H1 (cell line): ENCODE measurements around the gene TIGD6. TPM values are rescaled to one million over a fixed set of nuclear protein-coding genes. Genes with fewer than 3 reads are reported as not detected.

Experiments
- CTCF ChIA-PET: fragments of 300-600 bp; sonication (Branson Sonifier 250); formaldehyde crosslinking; loops from one replicate; lab custom pipeline; 2021; ENCODE audit not compliant: partially characterized antibody; lab: Charles Lee
- POLR2A ChIA-PET: fragments of 300-600 bp; sonication (Branson Sonifier 250); formaldehyde crosslinking; loops from one replicate; lab custom pipeline; 2021; ENCODE audit warnings: inconsistent platforms; ENCODE audit not compliant: partially characterized antibody; lab: Charles Lee
- DNase-seq, 2 experiments: peaks; one replicate each; pipeline versions ENCODE4 v3.0.0 to v3.0.0-alpha.2; 2010 to 2022; ENCODE audit warnings: low spot score in 2 of 2, low read depth in 1 of 2, mixed read lengths in 1 of 2
- FAIRE-seq: peaks from 2 replicates; lab custom pipeline; 2011; peaks lifted over from hg19 to GRCh38; lab: Jason Lieb, UNC
- H2AFZ ChIP-seq: 2 replicates; pipeline ENCODE4 v1.8.1; 2012; ENCODE audit warnings: low read length, inconsistent platforms
- H2AK5ac ChIP-seq: 2 replicates; pipeline ENCODE4 v1.6.1; 2013; ENCODE audit warnings: low read depth, low read length
- H2BK120ac ChIP-seq: replicated peaks from 2 replicates; pipeline ENCODE3; 2013; ENCODE audit warnings: low read depth, low read length, inconsistent platforms
- H2BK12ac ChIP-seq: 2 replicates; pipeline ENCODE4 v1.6.1; 2013; ENCODE audit warnings: low read depth, low read length
- H2BK15ac ChIP-seq: 2 replicates; pipeline ENCODE4 v1.6.1; 2013; ENCODE audit warnings: low read length
- H2BK20ac ChIP-seq: 2 replicates; pipeline ENCODE4 v1.6.1; 2013; ENCODE audit warnings: low read length
- H2BK5ac ChIP-seq: 2 replicates; pipeline ENCODE4 v1.6.1; 2013; ENCODE audit warnings: low read depth, low read length
- H3K14ac ChIP-seq: 2 replicates; pipeline ENCODE4 v1.6.1; 2013; ENCODE audit warnings: inconsistent platforms; ENCODE audit not compliant: insufficient read length
- H3K18ac ChIP-seq: 2 replicates; pipeline ENCODE4 v1.6.1; 2013; ENCODE audit warnings: low read length; ENCODE audit errors: extremely low read depth
- H3K23ac ChIP-seq: 2 replicates; pipeline ENCODE4 v1.6.1; 2013; ENCODE audit warnings: inconsistent platforms; ENCODE audit not compliant: insufficient read length
- H3K23me2 ChIP-seq: 2 replicates; pipeline ENCODE4 v1.6.1; 2013; ENCODE audit warnings: low read depth, low read length
- H3K27ac ChIP-seq: 2 replicates; pipeline ENCODE4 v1.6.1; 2011; ENCODE audit warnings: low read depth, low read length, inconsistent platforms
- H3K27me3 ChIP-seq, 4 experiments: replicated peaks in 1 of 4; 1 replicate in 1 of 4; 2 replicates in 3 of 4; pipeline versions ENCODE4 v1.6.1 to v1.8.1; 2011 to 2013; ENCODE audit warnings: low read length in 3 of 4, mild to moderate bottlenecking in 3 of 4, inconsistent platforms in 2 of 4, mixed read lengths in 2 of 4, moderate library complexity in 1 of 4; ENCODE audit not compliant: control insufficient read depth in 3 of 4, insufficient read depth in 3 of 4; ENCODE audit errors: extremely low read depth in 1 of 4
- H3K36me3 ChIP-seq, 4 experiments: 2 replicates each; pipeline versions ENCODE4 v1.6.1 to v1.8.1; 2011 to 2013; ENCODE audit warnings: mild to moderate bottlenecking in 4 of 4, low read length in 3 of 4, moderate library complexity in 2 of 4, control low read depth in 1 of 4, inconsistent platforms in 1 of 4; ENCODE audit not compliant: insufficient read depth in 4 of 4, control insufficient read depth in 2 of 4
- H3K4ac ChIP-seq: replicated peaks from 2 replicates; pipeline ENCODE3; 2013; ENCODE audit warnings: low read length, low read depth, mixed read lengths, inconsistent platforms; ENCODE audit not compliant: insufficient read length
- H3K4me1 ChIP-seq, 4 experiments: replicated peaks in 1 of 4; 1 replicate in 1 of 4; 2 replicates in 3 of 4; pipeline versions ENCODE4 v1.6.1 to v1.8.1; 2011 to 2013; ENCODE audit warnings: low read length in 3 of 4, inconsistent platforms in 2 of 4, mixed read lengths in 1 of 4; ENCODE audit not compliant: insufficient read depth in 4 of 4, control insufficient read depth in 3 of 4
- H3K4me2 ChIP-seq, 2 experiments: 2 replicates each; pipeline versions ENCODE4 v1.6.1 to v1.8.1; 2011 to 2013; ENCODE audit warnings: low read depth in 2 of 2, low read length in 2 of 2, control low read depth in 1 of 2, inconsistent platforms in 1 of 2, mild to moderate bottlenecking in 1 of 2; ENCODE audit not compliant: insufficient read depth in 1 of 2
- H3K4me3 ChIP-seq, 4 experiments: fragments of 200-600, 300-600 bp in 1 of 4; sonication (generic), shearing (Covaris generic), sonication (Bioruptor Twin) in 1 of 4; 2 replicates each; pipeline versions ENCODE4 v1.5.1 to v1.8.1; 2011 to 2016; ENCODE audit warnings: low read length in 4 of 4, low read depth in 3 of 4, control low read depth in 2 of 4, inconsistent platforms in 2 of 4, mild to moderate bottlenecking in 2 of 4, mixed read lengths in 1 of 4, moderate library complexity in 1 of 4; ENCODE audit not compliant: insufficient read depth in 2 of 4; ENCODE audit errors: extremely low read depth in 1 of 4
- H3K56ac ChIP-seq: replicated peaks from 2 replicates; pipeline ENCODE3; 2013; ENCODE audit warnings: low read depth, mild to moderate bottlenecking, mixed read lengths, low read length, inconsistent platforms; ENCODE audit not compliant: insufficient read length
- H3K79me1 ChIP-seq: 2 replicates; pipeline ENCODE4 v1.6.1; 2013; ENCODE audit warnings: low read depth, low read length, control low read depth
- H3K79me2 ChIP-seq, 2 experiments: 2 replicates each; pipeline versions ENCODE4 v1.6.1 to v1.8.1; 2012 to 2013; ENCODE audit warnings: low read length in 2 of 2, mild to moderate bottlenecking in 2 of 2, inconsistent platforms in 1 of 2; ENCODE audit not compliant: insufficient read depth in 2 of 2, control insufficient read depth in 1 of 2
- H3K9ac ChIP-seq, 4 experiments: replicated peaks in 1 of 4; 1 replicate in 1 of 4; 2 replicates in 3 of 4; pipeline versions ENCODE4 v1.6.1 to v1.8.1; 2011 to 2013; ENCODE audit warnings: low read depth in 3 of 4, low read length in 3 of 4, control low read depth in 2 of 4, mild to moderate bottlenecking in 2 of 4, moderate library complexity in 2 of 4, inconsistent platforms in 1 of 4; ENCODE audit errors: extremely low read depth in 1 of 4
- H3K9me3 ChIP-seq, 2 experiments: 2 replicates each; pipeline versions ENCODE4 v1.6.1 to v1.8.1; 2012 to 2013; ENCODE audit warnings: mild to moderate bottlenecking in 2 of 2, moderate library complexity in 2 of 2, control low read depth in 1 of 2, inconsistent platforms in 1 of 2, low read depth in 1 of 2, low read length in 1 of 2, mixed read lengths in 1 of 2; ENCODE audit not compliant: insufficient read depth in 2 of 2
- H4K20me1 ChIP-seq, 2 experiments: replicated peaks in 1 of 2; 2 replicates each; pipeline versions ENCODE3 to v1.8.1; 2011 to 2013; ENCODE audit warnings: inconsistent platforms in 2 of 2, low read length in 2 of 2, mild to moderate bottlenecking in 1 of 2; ENCODE audit not compliant: insufficient read depth in 2 of 2, control insufficient read depth in 1 of 2
- H4K5ac ChIP-seq: 2 replicates; pipeline ENCODE4 v1.6.1; 2013; ENCODE audit warnings: low read length, low read depth, mixed read lengths, inconsistent platforms; ENCODE audit not compliant: insufficient read length
- H4K8ac ChIP-seq: 2 replicates; pipeline ENCODE4 v1.8.0; 2013; ENCODE audit warnings: mild to moderate bottlenecking, moderate library complexity, low read length, inconsistent platforms; ENCODE audit not compliant: insufficient read depth; ENCODE audit errors: extremely low read depth
- H4K91ac ChIP-seq: replicated peaks from 2 replicates; pipeline ENCODE3; 2013; ENCODE audit warnings: low read length, mixed read lengths, inconsistent platforms; ENCODE audit not compliant: insufficient read length
- BACH1 ChIP-seq: IDR thresholded peaks from 2 replicates; pipeline ENCODE4 v1.6.1; 2012; ENCODE audit warnings: low read length, improper control_type of control experiment
- CTBP2 ChIP-seq: IDR thresholded peaks from 2 replicates; pipeline ENCODE4 v1.7.0; 2011; ENCODE audit warnings: borderline replicate concordance, mild to moderate bottlenecking, moderate library complexity, mixed read lengths, low read length; ENCODE audit not compliant: insufficient read depth, insufficient read length
- HDAC6 ChIP-seq: IDR thresholded peaks from one replicate; pipeline ENCODE4 v1.7.1; 2012; ENCODE audit warnings: low read depth, mild to moderate bottlenecking, inconsistent platforms, low read length, moderate library complexity
- KDM1A ChIP-seq: fragments of 200-600, 300-600 bp; sonication (generic); IDR thresholded peaks from 2 replicates; pipeline ENCODE4 v1.7.1; 2016; ENCODE audit warnings: mild to moderate bottlenecking, low read length, borderline replicate concordance
- NANOG ChIP-seq: IDR thresholded peaks from 2 replicates; pipeline ENCODE4 v1.6.1; 2011; ENCODE audit warnings: low read length, low read depth, mild to moderate bottlenecking, inconsistent platforms; ENCODE audit not compliant: insufficient read depth, poor library complexity, severe bottlenecking
- PHF8 ChIP-seq: fragments of 200-600 bp; sonication (generic); conservative IDR thresholded peaks from 2 replicates; pipeline ENCODE4 v1.7.1; 2012; ENCODE audit warnings: low read depth, mild to moderate bottlenecking, inconsistent platforms, low read length, moderate library complexity
- POLR2A ChIP-seq, 2 experiments: IDR thresholded peaks; 1 replicate in 1 of 2; 2 replicates in 1 of 2; pipeline ENCODE4 v1.6.1; 2011; ENCODE audit warnings: low read depth in 2 of 2, low read length in 2 of 2, mild to moderate bottlenecking in 2 of 2; ENCODE audit errors: control extremely low read depth in 1 of 2
- RBBP5 ChIP-seq: IDR thresholded peaks from 2 replicates; pipeline ENCODE4 v1.7.1; 2012; ENCODE audit warnings: low read depth, mild to moderate bottlenecking, inconsistent platforms, low read length, moderate library complexity, borderline replicate concordance
- RXRA ChIP-seq: IDR thresholded peaks from 2 replicates; pipeline ENCODE4 v1.6.1; 2011; ENCODE audit warnings: low read depth, mild to moderate bottlenecking, low read length, moderate library complexity; ENCODE audit not compliant: insufficient read depth
- TAF1 ChIP-seq: IDR thresholded peaks from 2 replicates; pipeline ENCODE4 v1.6.1; 2011; ENCODE audit warnings: mild to moderate bottlenecking, low read depth, low read length
- YY1 ChIP-seq: IDR thresholded peaks from 2 replicates; pipeline ENCODE4 v1.6.1; 2011; ENCODE audit warnings: low read depth, mild to moderate bottlenecking, low read length
- WGBS, 2 experiments: shearing (Covaris generic) in 1 of 2; methylation state at CpG; one replicate each; pipeline versions ENCODE4 v1.1.6 to v1.1.7; 2013 to 2015; ENCODE audit warnings: low lambda C conversion rate in 2 of 2, mixed read lengths in 2 of 2, inconsistent platforms in 1 of 2, low coverage in 1 of 2, missing lambda C conversion rate in 1 of 2; ENCODE audit not compliant: insufficient replicate concordance in 2 of 2, insufficient coverage in 1 of 2, insufficient read length in 1 of 2; ENCODE audit errors: extremely low coverage in 1 of 2, missing lambda C conversion rate in 1 of 2; 5-methylcytosine and 5-hydroxymethylcytosine counted together
- polyA plus RNA-seq, 7 experiments: library from polyadenylated mRNA; depleted of rRNA in 3 of 7; stranded (reverse) in 5 of 7; unstranded in 2 of 7; fragments of >200 nt in 5 of 7; fragments of 200-250 nt in 2 of 7; gene quantifications; 1 replicate in 5 of 7; 2 replicates in 1 of 7; 4 replicates in 1 of 7; pipeline versions ENCODE4 v1.2.1 to v1.2.3, GENCODE V29; 2011 to 2013; ENCODE audit warnings: missing spikeins in 2 of 7, mixed read lengths in 2 of 7
- total RNA-seq: library from RNA; stranded (reverse); fragmentation: NEBNext Ultra II Directional; extraction: Animal tissue kit (Norgen Biotek cat#: 25700); gene quantifications from 2 replicates; pipeline ENCODE4 v1.2.1, GENCODE V29; 2021
- TF ChIP-seq, protein P1 (sequence below): IDR thresholded peaks from 2 replicates; pipeline ENCODE4 v1.6.1; 2011; ENCODE audit warnings: low read length, improper control_type of control experiment
- TF ChIP-seq, protein P2 (sequence below): IDR thresholded peaks from 2 replicates; pipeline ENCODE4 v1.6.1; 2011; ENCODE audit warnings: low read depth, mild to moderate bottlenecking, low read length; ENCODE audit not compliant: insufficient read depth

TIGD6 gene
- total and polyA plus RNA-seq, 2 of the 8 experiments (the other 6 are each of a cell fraction or from before 2014, with no cell fraction given), result 1.3 to 2.4 TPM

DNA sequence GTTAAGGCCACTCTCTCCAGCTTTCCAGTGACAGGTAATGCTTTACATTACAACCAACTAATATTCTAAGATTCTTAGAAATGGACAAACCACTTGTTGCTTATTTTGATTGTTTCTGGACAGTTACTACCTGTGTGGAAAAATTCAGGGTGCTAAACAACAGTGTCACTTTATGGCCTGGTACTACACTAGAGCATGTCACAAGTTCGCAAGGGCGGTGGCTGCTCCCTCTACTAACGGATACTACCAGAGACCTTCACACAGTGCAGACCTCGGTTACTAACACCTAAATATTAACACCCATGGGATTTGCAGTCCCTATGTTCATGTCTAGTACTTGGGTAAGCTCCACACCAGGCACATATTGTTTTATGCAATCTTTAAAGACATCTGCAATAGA lies 13.5 kb upstream of the TIGD6 start:
- POLR2A ChIA-PET, result no interaction called here
- Histone ChIP-seq H4K91ac (no peak overlapping the region), H3K14ac (no peak overlapping the region), H3K18ac (no peak overlapping the region), H3K4me1 (no peaks in the 10 kb centered on the region), H3K4me2 (no peak overlapping the region), H3K9ac (peak overlapping the region in 1 of 4 experiments; percentile 34; a peak in 1 of 7 replicates), H2BK120ac (no peak overlapping the region), H2BK15ac (no peak overlapping the region), H3K9me3 (0 out of 4 replicates have a peak, but pooled peaks cover 0 to 2% of the 10 kb centered on the region in 2 experiments), H3K36me3 (peaks cover 8 to 71% (median 48%) of the 10 kb centered on the region in 4 experiments), H2BK20ac (no peak overlapping the region), H2AK5ac (no peak overlapping the region), H3K27ac (no peak overlapping the region), H3K23ac (no peak overlapping the region), H2BK5ac (no peak overlapping the region), H3K23me2 (no peaks in the 10 kb centered on the region), H2BK12ac (no peak overlapping the region), H3K27me3 (no peaks in the 10 kb centered on the region), H3K79me2 (no peaks in the 10 kb centered on the region), H4K5ac (no peak overlapping the region), H4K8ac (no peak overlapping the region), H4K20me1 (peaks cover 7 to 9% of the 10 kb centered on the region in 2 experiments), H3K56ac (no peak overlapping the region), H2AFZ (no peak overlapping the region), H3K79me1 (no peaks in the 10 kb centered on the region), H3K4me3 (no peak overlapping the region), H3K4ac (no peak overlapping the region)
- FAIRE-seq (no peak), DNase-seq (no peak)
- CTCF ChIA-PET, result no interaction called here
- 97% methylated on average over 4 of the region's 4 CpGs; no CpG with 5 or more reads in 1 of the 2 experiments for WGBS, 2 experiments
- TF ChIP-seq RBBP5, result no peak
- TF ChIP-seq HDAC6, result no peak
- TF ChIP-seq, protein P1, sequence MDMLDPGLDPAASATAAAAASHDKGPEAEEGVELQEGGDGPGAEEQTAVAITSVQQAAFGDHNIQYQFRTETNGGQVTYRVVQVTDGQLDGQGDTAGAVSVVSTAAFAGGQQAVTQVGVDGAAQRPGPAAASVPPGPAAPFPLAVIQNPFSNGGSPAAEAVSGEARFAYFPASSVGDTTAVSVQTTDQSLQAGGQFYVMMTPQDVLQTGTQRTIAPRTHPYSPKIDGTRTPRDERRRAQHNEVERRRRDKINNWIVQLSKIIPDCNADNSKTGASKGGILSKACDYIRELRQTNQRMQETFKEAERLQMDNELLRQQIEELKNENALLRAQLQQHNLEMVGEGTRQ, result no peak
- no peak for TF ChIP-seq KDM1A
- TF ChIP-seq, protein P2, sequence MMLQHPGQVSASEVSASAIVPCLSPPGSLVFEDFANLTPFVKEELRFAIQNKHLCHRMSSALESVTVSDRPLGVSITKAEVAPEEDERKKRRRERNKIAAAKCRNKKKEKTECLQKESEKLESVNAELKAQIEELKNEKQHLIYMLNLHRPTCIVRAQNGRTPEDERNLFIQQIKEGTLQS, result no peak
- no peak for TF ChIP-seq BACH1
- no peak for TF ChIP-seq NANOG
- no peak for TF ChIP-seq RXRA
- TF ChIP-seq YY1, result no peak
- TF ChIP-seq TAF1, result no peak
- no peak for TF ChIP-seq POLR2A (IDR thresholded peaks at IDR 0.05; ENCODE audit: control extremely low read depth in 1 of 2, low read depth in 2 of 2, low read length in 2 of 2)
- no peak for TF ChIP-seq PHF8
- no peak for TF ChIP-seq CTBP2
